Neural cell (in vitro differentiated cells): ENCODE measurements around the gene LPP.

ENCODE experiments used
- EP300 ChIP-seq: fragments of 450-650 bp; conservative IDR thresholded peaks from 2 replicates; pipeline ENCODE4 v1.6.1; 2014; ENCODE audit warnings: antibody characterized with exemption, mild to moderate bottlenecking, moderate library complexity; ENCODE audit not compliant: poor library complexity, severe bottlenecking
- EZH2 ChIP-seq: fragments of 200-600, 300-800 bp; shearing (Covaris generic), sonication (generic); IDR thresholded peaks from 2 replicates; pipeline ENCODE4 v1.6.1; 2014; ENCODE audit warnings: antibody characterized with exemption, low read length, borderline replicate concordance, mild to moderate bottlenecking; ENCODE audit not compliant: insufficient read depth, poor library complexity, severe bottlenecking
- MXI1 ChIP-seq: fragments of 450-650 bp; conservative IDR thresholded peaks from 2 replicates; pipeline ENCODE4 v1.6.1; 2014; ENCODE audit warnings: antibody characterized with exemption, mild to moderate bottlenecking; ENCODE audit not compliant: poor library complexity, severe bottlenecking
- POLR2AphosphoS5 ChIP-seq: IDR thresholded peaks from 2 replicates; pipeline ENCODE4 v1.6.1; 2012
- RAD21 ChIP-seq: fragments of 450-650 bp; conservative IDR thresholded peaks from 2 replicates; pipeline ENCODE4 v1.6.1; 2014; ENCODE audit warnings: antibody characterized with exemption, mild to moderate bottlenecking, moderate library complexity
- SMC3 ChIP-seq: fragments of 450-650 bp; conservative IDR thresholded peaks from 2 replicates; pipeline ENCODE4 v1.6.1; 2014; ENCODE audit warnings: antibody characterized with exemption, mild to moderate bottlenecking, moderate library complexity; ENCODE audit not compliant: poor library complexity
- TAF1 ChIP-seq: IDR thresholded peaks from 2 replicates; pipeline ENCODE4 v1.6.1; 2012; ENCODE audit warnings: low read depth
- TF ChIP-seq, protein P1 (sequence below): fragments of 450-650 bp; IDR thresholded peaks from 2 replicates; pipeline ENCODE4 v1.5.1; 2014; ENCODE audit warnings: antibody characterized with exemption, mild to moderate bottlenecking, moderate library complexity; ENCODE audit not compliant: poor library complexity, severe bottlenecking
- TF ChIP-seq, protein P2 (sequence below): IDR thresholded peaks from 2 replicates; pipeline ENCODE4 v1.6.1; 2012; ENCODE audit warnings: borderline replicate concordance

DNA sequence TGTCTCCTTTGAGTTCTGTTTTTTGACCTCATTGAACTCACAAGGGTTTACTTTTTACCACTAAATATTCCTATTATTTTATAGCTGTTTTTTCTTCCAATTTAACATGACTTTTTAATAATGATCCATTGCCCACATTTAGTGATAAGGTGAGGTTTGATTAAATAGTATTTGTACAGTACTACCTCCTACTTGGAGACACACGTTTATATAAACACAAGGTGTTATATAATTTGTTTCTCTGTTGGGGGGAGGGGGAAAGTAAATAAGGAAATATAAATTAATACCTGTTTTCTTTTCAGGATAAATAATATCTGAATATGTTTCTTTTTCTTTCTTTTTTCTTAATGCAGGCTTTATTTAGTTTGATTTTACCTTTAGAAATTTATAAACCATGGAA, 281.3 kb downstream of the LPP start:
- TF ChIP-seq, protein P1, sequence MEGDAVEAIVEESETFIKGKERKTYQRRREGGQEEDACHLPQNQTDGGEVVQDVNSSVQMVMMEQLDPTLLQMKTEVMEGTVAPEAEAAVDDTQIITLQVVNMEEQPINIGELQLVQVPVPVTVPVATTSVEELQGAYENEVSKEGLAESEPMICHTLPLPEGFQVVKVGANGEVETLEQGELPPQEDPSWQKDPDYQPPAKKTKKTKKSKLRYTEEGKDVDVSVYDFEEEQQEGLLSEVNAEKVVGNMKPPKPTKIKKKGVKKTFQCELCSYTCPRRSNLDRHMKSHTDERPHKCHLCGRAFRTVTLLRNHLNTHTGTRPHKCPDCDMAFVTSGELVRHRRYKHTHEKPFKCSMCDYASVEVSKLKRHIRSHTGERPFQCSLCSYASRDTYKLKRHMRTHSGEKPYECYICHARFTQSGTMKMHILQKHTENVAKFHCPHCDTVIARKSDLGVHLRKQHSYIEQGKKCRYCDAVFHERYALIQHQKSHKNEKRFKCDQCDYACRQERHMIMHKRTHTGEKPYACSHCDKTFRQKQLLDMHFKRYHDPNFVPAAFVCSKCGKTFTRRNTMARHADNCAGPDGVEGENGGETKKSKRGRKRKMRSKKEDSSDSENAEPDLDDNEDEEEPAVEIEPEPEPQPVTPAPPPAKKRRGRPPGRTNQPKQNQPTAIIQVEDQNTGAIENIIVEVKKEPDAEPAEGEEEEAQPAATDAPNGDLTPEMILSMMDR: no peak
- TF ChIP-seq EP300 (no peak), EZH2 (no peak), RAD21 (no peak), POLR2AphosphoS5 (no peak), SMC3 (no peak), MXI1 (no peak), TAF1 (no peak)
- TF ChIP-seq, protein P2, sequence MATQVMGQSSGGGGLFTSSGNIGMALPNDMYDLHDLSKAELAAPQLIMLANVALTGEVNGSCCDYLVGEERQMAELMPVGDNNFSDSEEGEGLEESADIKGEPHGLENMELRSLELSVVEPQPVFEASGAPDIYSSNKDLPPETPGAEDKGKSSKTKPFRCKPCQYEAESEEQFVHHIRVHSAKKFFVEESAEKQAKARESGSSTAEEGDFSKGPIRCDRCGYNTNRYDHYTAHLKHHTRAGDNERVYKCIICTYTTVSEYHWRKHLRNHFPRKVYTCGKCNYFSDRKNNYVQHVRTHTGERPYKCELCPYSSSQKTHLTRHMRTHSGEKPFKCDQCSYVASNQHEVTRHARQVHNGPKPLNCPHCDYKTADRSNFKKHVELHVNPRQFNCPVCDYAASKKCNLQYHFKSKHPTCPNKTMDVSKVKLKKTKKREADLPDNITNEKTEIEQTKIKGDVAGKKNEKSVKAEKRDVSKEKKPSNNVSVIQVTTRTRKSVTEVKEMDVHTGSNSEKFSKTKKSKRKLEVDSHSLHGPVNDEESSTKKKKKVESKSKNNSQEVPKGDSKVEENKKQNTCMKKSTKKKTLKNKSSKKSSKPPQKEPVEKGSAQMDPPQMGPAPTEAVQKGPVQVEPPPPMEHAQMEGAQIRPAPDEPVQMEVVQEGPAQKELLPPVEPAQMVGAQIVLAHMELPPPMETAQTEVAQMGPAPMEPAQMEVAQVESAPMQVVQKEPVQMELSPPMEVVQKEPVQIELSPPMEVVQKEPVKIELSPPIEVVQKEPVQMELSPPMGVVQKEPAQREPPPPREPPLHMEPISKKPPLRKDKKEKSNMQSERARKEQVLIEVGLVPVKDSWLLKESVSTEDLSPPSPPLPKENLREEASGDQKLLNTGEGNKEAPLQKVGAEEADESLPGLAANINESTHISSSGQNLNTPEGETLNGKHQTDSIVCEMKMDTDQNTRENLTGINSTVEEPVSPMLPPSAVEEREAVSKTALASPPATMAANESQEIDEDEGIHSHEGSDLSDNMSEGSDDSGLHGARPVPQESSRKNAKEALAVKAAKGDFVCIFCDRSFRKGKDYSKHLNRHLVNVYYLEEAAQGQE: no peak
